ENCODE measurements around the gene CRYBG1. TPM values are rescaled to one million over a fixed set of nuclear protein-coding genes. Genes with fewer than 3 reads are reported as not detected.

Gene CRYBG1
- total RNA-seq, 4 donors from 2014 or later: 14.9 to 36.9 (median 20.7) TPM

DNA sequence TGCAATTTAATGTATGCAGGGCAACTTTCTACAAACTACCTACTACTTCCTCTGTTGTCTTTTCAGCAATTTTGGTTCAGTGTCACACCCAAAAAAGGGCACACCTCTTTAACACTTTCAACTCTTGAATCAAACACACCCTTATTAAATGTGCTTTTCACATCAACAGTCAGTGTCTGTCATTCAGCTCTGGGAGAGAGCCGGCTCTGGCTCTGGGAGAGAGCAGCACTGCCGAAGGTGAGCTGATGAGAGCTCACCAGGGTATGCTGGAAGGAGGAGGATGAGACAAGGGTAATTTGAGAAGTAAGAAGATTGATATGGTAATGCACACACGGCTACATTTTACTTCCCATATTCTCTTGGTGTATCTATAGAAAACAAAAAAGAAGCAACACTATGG, 134.5 kb downstream of the CRYBG1 start:
- TF ChIP-seq CTCF (IDR thresholded peaks at IDR 0.05): no peak
- ATAC-seq (ENCODE audit: low FRiP score): no peak
- DNase-seq (ENCODE audit: low spot score): no peak

DNA sequence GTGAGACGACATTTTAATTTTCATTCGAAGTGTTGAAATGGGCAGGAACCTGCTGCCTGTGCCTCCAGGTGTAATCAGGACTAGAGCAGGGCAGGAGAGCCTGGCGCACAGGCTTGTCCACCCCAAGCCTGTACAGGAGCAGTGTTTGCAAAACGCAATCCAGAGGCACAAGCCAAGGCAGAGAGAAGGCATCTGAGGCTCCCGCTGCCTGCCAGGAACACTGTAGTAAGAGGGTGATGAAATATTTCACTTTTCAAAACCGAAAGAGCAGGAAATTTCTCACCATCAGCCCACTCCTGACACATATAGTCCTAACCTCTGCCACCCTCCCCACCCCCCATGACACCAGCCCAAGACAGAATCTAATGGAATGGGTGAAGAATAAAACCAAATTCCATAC, 136.3 kb downstream of the CRYBG1 start:
- TF ChIP-seq CTCF (IDR thresholded peaks at IDR 0.05): no peak
- no peak for ATAC-seq (ENCODE audit: low FRiP score)
- no peak for DNase-seq (ENCODE audit: low spot score)

DNA sequence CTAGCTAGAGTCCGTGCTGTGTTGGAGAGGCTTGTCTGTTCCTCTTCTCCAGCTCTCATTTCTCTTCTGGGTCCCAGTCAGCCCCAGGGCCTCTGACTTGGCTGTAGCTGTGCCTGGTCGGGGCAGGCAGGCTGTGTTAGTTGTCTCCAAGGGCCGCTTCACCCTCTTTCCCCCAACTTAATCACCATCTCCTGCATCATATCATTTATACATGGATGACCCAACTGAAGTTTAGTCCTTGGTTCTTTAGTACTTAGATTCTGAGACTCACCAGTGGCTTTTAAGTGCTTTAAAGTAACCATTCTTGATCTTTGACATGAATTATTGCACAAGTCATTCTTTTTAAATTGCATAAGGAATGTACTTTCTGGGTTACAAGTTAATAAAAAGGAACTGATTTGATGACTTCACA, 141.4 kb downstream of the CRYBG1 start:
- DNase-seq (ENCODE audit: low spot score) (no peak), ATAC-seq (ENCODE audit: low FRiP score) (no peak)

DNA sequence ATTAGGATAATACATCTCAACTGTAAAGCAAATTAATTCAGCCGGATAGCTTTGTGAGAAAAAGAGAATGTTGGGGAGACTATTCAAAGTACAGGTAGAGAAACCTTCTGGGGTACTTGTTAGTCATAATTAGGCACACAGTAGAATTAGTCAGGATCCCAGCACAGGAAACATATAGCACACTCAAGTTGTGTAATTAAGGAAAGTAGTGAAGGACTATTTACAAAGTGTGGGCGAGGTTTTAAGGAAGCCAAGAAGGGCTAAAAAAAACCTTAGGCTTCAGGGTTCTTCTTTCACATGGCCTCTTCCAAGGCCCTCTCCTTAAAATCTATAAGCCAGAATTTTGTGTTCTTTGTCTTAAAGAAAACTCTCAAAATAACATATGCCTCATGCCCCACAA, 142.0 kb downstream of the CRYBG1 start:
- no peak for DNase-seq (ENCODE audit: low spot score)
- TF ChIP-seq CTCF (IDR thresholded peaks at IDR 0.05): no peak
- ATAC-seq (ENCODE audit: low FRiP score): no peak

More for the DNA sequence above, 141.4 kb downstream of the CRYBG1 start:
- TF ChIP-seq CTCF (IDR thresholded peaks at IDR 0.05): no peak

- no peak for DNase-seq (ENCODE audit: low spot score)
- ATAC-seq (ENCODE audit: low FRiP score): no peak
- TF ChIP-seq CTCF (IDR thresholded peaks at IDR 0.05): no peak
Observed at GRCh38 chr6:106508277-106508676, 147.8 kb downstream of the CRYBG1 start.

DNA sequence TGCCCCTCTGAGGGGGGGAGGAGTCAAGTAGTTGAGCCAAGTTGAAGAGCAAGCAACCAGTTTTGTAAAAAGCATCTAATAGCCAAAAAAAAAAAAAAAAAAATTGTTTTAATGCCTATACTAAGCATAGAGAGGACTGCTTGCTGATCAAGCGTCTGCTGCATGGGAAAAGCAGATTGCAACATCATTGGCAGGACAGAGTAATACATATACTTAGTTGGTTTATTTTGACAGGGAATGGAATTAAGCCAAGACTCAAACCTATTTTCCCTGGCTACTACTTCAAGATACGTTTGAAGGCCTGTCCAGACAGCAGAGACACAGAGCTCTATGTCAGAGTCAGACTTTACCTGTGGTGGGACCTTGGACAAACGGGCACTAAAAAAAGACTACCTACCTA, 148.3 kb downstream of the CRYBG1 start:
- DNase-seq (ENCODE audit: low spot score) (no peak), ATAC-seq (ENCODE audit: low FRiP score) (no peak)
- TF ChIP-seq CTCF (IDR thresholded peaks at IDR 0.05): no peak

DNA sequence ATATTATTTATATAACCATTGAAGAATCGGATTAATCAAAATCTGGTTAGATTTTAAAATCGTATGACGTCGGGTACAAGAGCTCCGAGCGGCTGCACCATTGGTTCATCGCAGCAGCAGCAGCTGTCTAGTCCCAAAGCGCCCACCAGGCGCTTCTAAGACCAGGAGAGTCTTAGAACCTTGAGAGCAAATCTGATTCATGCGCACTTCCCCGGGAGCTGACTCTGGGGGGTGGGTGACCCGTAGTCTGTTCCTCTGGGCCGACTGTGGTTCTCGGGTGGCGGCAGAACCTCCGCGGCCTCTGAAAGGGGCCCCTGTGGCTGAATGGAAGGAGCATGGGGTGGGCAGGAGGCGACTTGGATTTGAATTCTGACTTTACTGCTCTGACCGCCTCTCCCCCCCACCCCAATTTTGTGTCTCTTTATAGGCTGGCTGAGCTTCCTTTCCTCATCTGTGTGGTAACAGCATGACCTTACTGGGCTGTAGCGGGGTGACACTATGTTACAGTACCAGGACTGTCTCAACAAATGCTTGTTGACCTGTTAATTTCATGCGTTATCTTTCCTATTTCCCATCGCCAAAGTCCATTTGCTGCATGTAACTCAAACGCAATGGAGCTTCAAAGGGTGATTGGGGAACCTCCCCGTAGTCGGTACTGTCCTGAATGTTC, 149.0 kb downstream of the CRYBG1 start:
- no peak for ATAC-seq (ENCODE audit: low FRiP score)
- DNase-seq (ENCODE audit: low spot score): no peak
- TF ChIP-seq CTCF (IDR thresholded peaks at IDR 0.05): no peak

Measured in omental fat pad (tissue), 4 donors.